Keratinocyte (primary cell): Measurements from ENCODE around the gene PGC.

ENCODE experiments used
- CTCF ChIP-seq, 3 experiments: IDR thresholded peaks in 1 of 3; conservative IDR thresholded peaks in 1 of 3; optimal IDR thresholded peaks in 1 of 3; 2 replicates in 2 of 3; 3 replicates in 1 of 3; pipeline versions ENCODE3 to v1.5.1; 2011; ENCODE audit warnings: low read length in 3 of 3, mild to moderate bottlenecking in 3 of 3, moderate library complexity in 2 of 3, control low read depth in 1 of 3, inconsistent platforms in 1 of 3; ENCODE audit not compliant: insufficient read depth in 2 of 3; ENCODE audit errors: extremely low read depth in 1 of 3
- EZH2 ChIP-seq: IDR thresholded peaks from one replicate; pipeline ENCODE4 v1.6.1; 2012; ENCODE audit warnings: inconsistent platforms, mild to moderate bottlenecking, low read length, moderate library complexity

- TF ChIP-seq CTCF (optimal IDR thresholded peaks at IDR 0.05 in 1 of 3, IDR thresholded peaks at IDR 0.05 in 1 of 3, conservative IDR thresholded peaks at IDR 0.05 in 1 of 3; ENCODE audit: extremely low read depth in 1 of 3, insufficient read depth in 2 of 3, low read length in 3 of 3), result no peak
- TF ChIP-seq EZH2, result no peak
Observed at GRCh38 chr6:41716516-41717391, 30.4 kb downstream of the PGC start.
